ENCODE data around the gene NFYC. TPM values are rescaled to one million over a fixed set of nuclear protein-coding genes. Genes with fewer than 3 reads are reported as not detected.
A peak's percentile ranks its signal among the peaks of the same experiment; 100 is the strongest.

Gene NFYC
- total and polyA plus RNA-seq, 8 donors: 23.3 to 76.4 (median 40.9) TPM

GRCh38 chr1:40712405-40712944, 21.0 kb downstream of the NFYC start:
- TF ChIP-seq POLR2AphosphoS5 (IDR thresholded peaks at IDR 0.05) (no peak), EP300 (IDR thresholded peaks at IDR 0.05) (no peak), POLR2A (IDR thresholded peaks at IDR 0.05) (no peak), CTCF (IDR thresholded peaks at IDR 0.05) (no peak)
- Histone ChIP-seq H3K27ac (peak overlapping the region; percentile 13 to 86 (median 80)), H3K4me3 (no peak overlapping the region), H3K9me3 (no peaks in the 10 kb centered on the region), H3K36me3 (no peaks in the 10 kb centered on the region), H3K27me3 (no peaks in the 10 kb centered on the region), H3K4me1 (peaks cover 62 to 94% (median 80%) of the 10 kb centered on the region in 4 donors)
- DNase-seq: peak in 1 of 2 donors; percentile 55
- WGBS, 5 donors: 46 to 62% (median 53%) methylated on average over 5 of the region's 5 CpGs
- intact Hi-C loops (cut with DNase I; ENCODE audit: low total_unique reads): no loop called here

- TF ChIP-seq POLR2AphosphoS5 (IDR thresholded peaks at IDR 0.05) (no peak), POLR2A (IDR thresholded peaks at IDR 0.05) (no peak), EP300 (IDR thresholded peaks at IDR 0.05) (no peak)
- H3K4me3 ChIP-seq: no peak overlapping the region
- H3K27ac ChIP-seq: peak overlapping the region; percentile 13 to 86 (median 80)
- no peaks in the 10 kb centered on the region for H3K27me3 ChIP-seq
- peaks cover 68 to 97% (median 82%) of the 10 kb centered on the region in 4 donors for H3K4me1 ChIP-seq
- peak in 1 of 2 donors; percentile 32 for DNase-seq
- H3K36me3 ChIP-seq: no peaks in the 10 kb centered on the region
- intact Hi-C loops (cut with DNase I; ENCODE audit: low total_unique reads): no loop called here
- no peaks in the 10 kb centered on the region for H3K9me3 ChIP-seq
Measured at GRCh38 chr1:40712997-40713396, 21.5 kb downstream of the NFYC start.

- Histone ChIP-seq H3K36me3 (no peaks in the 10 kb centered on the region), H3K27ac (peak overlapping the region; percentile 2 to 60 (median 43)), H3K9me3 (no peaks in the 10 kb centered on the region), H3K4me3 (no peak overlapping the region), H3K27me3 (no peaks in the 10 kb centered on the region), H3K4me1 (peaks cover 71 to 100% (median 91%) of the 10 kb centered on the region in 4 donors)
- WGBS, 5 donors: 27 to 53% (median 40%) methylated on average over 4 of the region's 4 CpGs
- intact Hi-C loops (cut with DNase I; ENCODE audit: low total_unique reads): no loop called here
- DNase-seq: no peak
- TF ChIP-seq EP300 (IDR thresholded peaks at IDR 0.05): no peak
Measured at GRCh38 chr1:40715491-40716059, 24.1 kb downstream of the NFYC start.

GRCh38 chr1:40717065-40717464, 25.6 kb downstream of the NFYC start:
- Histone ChIP-seq H3K4me1 (peaks cover 65 to 100% (median 88%) of the 10 kb centered on the region in 4 donors), H3K9me3 (no peaks in the 10 kb centered on the region), H3K4me3 (no peak overlapping the region), H3K27ac (peak overlapping the region in 4 of 5 donors; percentile 17 to 56 (median 36)), H3K27me3 (no peaks in the 10 kb centered on the region), H3K36me3 (no peaks in the 10 kb centered on the region)
- no peak for TF ChIP-seq POLR2AphosphoS5 (IDR thresholded peaks at IDR 0.05)
- TF ChIP-seq POLR2A (IDR thresholded peaks at IDR 0.05): no peak
- no peak for TF ChIP-seq EP300 (IDR thresholded peaks at IDR 0.05)
- no peak for TF ChIP-seq CTCF (IDR thresholded peaks at IDR 0.05)
- intact Hi-C loops (cut with DNase I; ENCODE audit: low total_unique reads): no loop called here
- DNase-seq: no peak
- WGBS, 5 donors: 22 to 69% (median 54%) methylated on average over 1 of the region's 1 CpG

GRCh38 chr1:40717955-40718354, 26.5 kb downstream of the NFYC start:
- 25 to 75% (median 65%) methylated on average over 1 of the region's 1 CpG for WGBS, 5 donors

GRCh38 chr1:40720493-40720892, 29.0 kb downstream of the NFYC start:
- H3K27ac ChIP-seq: no peak overlapping the region
- H3K4me3 ChIP-seq: no peak overlapping the region
- H3K4me1 ChIP-seq: peaks cover 56 to 98% (median 78%) of the 10 kb centered on the region in 4 donors
- intact Hi-C loops (cut with DNase I; ENCODE audit: low total_unique reads): no loop called here
- no peaks in the 10 kb centered on the region for H3K27me3 ChIP-seq
- 90 to 99% (median 94%) methylated on average over 3 of the region's 3 CpGs for WGBS, 5 donors
- no peak for DNase-seq
- H3K36me3 ChIP-seq: no peaks in the 10 kb centered on the region
- no peaks in the 10 kb centered on the region for H3K9me3 ChIP-seq
- no peak for TF ChIP-seq POLR2A (IDR thresholded peaks at IDR 0.05)

More at GRCh38 chr1:40717955-40718354, 26.5 kb downstream of the NFYC start:
- DNase-seq: no peak
- no peaks in the 10 kb centered on the region for H3K36me3 ChIP-seq
- H3K27ac ChIP-seq: no peak overlapping the region
- H3K27me3 ChIP-seq: no peaks in the 10 kb centered on the region
- TF ChIP-seq EP300 (IDR thresholded peaks at IDR 0.05): no peak
- no peak for TF ChIP-seq POLR2AphosphoS5 (IDR thresholded peaks at IDR 0.05)
- TF ChIP-seq POLR2A (IDR thresholded peaks at IDR 0.05): no peak
- H3K9me3 ChIP-seq: no peaks in the 10 kb centered on the region
- H3K4me1 ChIP-seq: peaks cover 62 to 100% (median 87%) of the 10 kb centered on the region in 4 donors
- intact Hi-C loops (cut with DNase I; ENCODE audit: low total_unique reads): no loop called here
- no peak overlapping the region for H3K4me3 ChIP-seq

Measured in stomach (tissue), 9 donors.